ENCODE results near the gene OR14C36. TPM values are rescaled to one million over a fixed set of nuclear protein-coding genes. Genes with fewer than 3 reads are reported as not detected.

The OR14C36 gene
- total RNA-seq, 1 donor from 2014 or later = not detected

GRCh38 chr1:248376916-248377315, 28.3 kb downstream of the OR14C36 start:
- Mint-ChIP-seq H3K9me3 (no peaks in the 10 kb centered on the region), H3K36me3 (ENCODE audit: low read depth) (no peaks in the 10 kb centered on the region), H3K4me3 (no peak overlapping the region), H3K27me3 (ENCODE audit: insufficient read depth) (peaks cover under 1% of the 10 kb centered on the region), H3K27ac (no peak overlapping the region), H3K4me1 (ENCODE audit: low read depth) (no peaks in the 10 kb centered on the region)
- no peak for DNase-seq (ENCODE audit: low spot score)
- intact Hi-C loops (cut with micrococcal nuclease) = no loop called here

GRCh38 chr1:248380854-248381253, 32.3 kb downstream of the OR14C36 start:
- no peaks in the 10 kb centered on the region for H3K36me3 Mint-ChIP-seq (ENCODE audit: low read depth)
- no peak overlapping the region for H3K27ac Mint-ChIP-seq
- no peaks in the 10 kb centered on the region for H3K9me3 Mint-ChIP-seq
- DNase-seq (ENCODE audit: low spot score) = no peak
- H3K27me3 Mint-ChIP-seq (ENCODE audit: insufficient read depth) = no peaks in the 10 kb centered on the region
- intact Hi-C loops (cut with micrococcal nuclease) = no loop called here
- H3K4me1 Mint-ChIP-seq (ENCODE audit: low read depth) = no peaks in the 10 kb centered on the region
- H3K4me3 Mint-ChIP-seq = no peak overlapping the region

- H3K9me3 Mint-ChIP-seq = no peaks in the 10 kb centered on the region
- H3K4me3 Mint-ChIP-seq = no peak overlapping the region
- H3K27me3 Mint-ChIP-seq (ENCODE audit: insufficient read depth) = no peaks in the 10 kb centered on the region
- H3K36me3 Mint-ChIP-seq (ENCODE audit: low read depth) = no peaks in the 10 kb centered on the region
- no peak for DNase-seq (ENCODE audit: low spot score)
- intact Hi-C loops (cut with micrococcal nuclease) = no loop called here
- H3K4me1 Mint-ChIP-seq (ENCODE audit: low read depth) = no peaks in the 10 kb centered on the region
- H3K27ac Mint-ChIP-seq = no peak overlapping the region
Observed at GRCh38 chr1:248388426-248388825, 39.9 kb downstream of the OR14C36 start.

- no peak overlapping the region for H3K4me3 Mint-ChIP-seq
- H3K27ac Mint-ChIP-seq = no peak overlapping the region
- H3K27me3 Mint-ChIP-seq (ENCODE audit: insufficient read depth) = no peaks in the 10 kb centered on the region
- intact Hi-C loops (cut with micrococcal nuclease) = no loop called here
- no peak for DNase-seq (ENCODE audit: low spot score)
- H3K4me1 Mint-ChIP-seq (ENCODE audit: low read depth) = no peaks in the 10 kb centered on the region
- H3K36me3 Mint-ChIP-seq (ENCODE audit: low read depth) = no peaks in the 10 kb centered on the region
- H3K9me3 Mint-ChIP-seq = no peaks in the 10 kb centered on the region
Observed at GRCh38 chr1:248393050-248393449, 44.5 kb downstream of the OR14C36 start.

Other genes with a start within 250 kb of the OR14C36 start
- not detected in 2 replicates for gene OR2M5, start 203.6 kb upstream of the OR14C36 start, total RNA-seq
- not detected in 2 replicates for gene OR2M2, start 174.0 kb upstream of the OR14C36 start, total RNA-seq
- not detected in 2 replicates for gene OR2M3, start 151.5 kb upstream of the OR14C36 start, total RNA-seq
- gene OR2M4, start 117.4 kb upstream of the OR14C36 start, total RNA-seq = not detected in 2 replicates
- gene OR2T33, start 70.8 kb upstream of the OR14C36 start, total RNA-seq = not detected in 2 replicates
- not detected in 2 replicates for gene OR2T12, start 45.4 kb upstream of the OR14C36 start, total RNA-seq
- not detected in 2 replicates for gene OR2M7, start 24.2 kb upstream of the OR14C36 start, total RNA-seq
- not detected in 2 replicates for gene OR2T4, start 12.9 kb downstream of the OR14C36 start, total RNA-seq
- not detected in 2 replicates for gene OR2T6, start 27.0 kb downstream of the OR14C36 start, total RNA-seq
- not detected in 2 replicates for gene OR2T1, start 54.3 kb downstream of the OR14C36 start, total RNA-seq
- gene OR2T2, start 96.9 kb downstream of the OR14C36 start, total RNA-seq = not detected in 2 replicates
- not detected in 2 replicates for gene OR2T3, start 124.6 kb downstream of the OR14C36 start, total RNA-seq
- not detected in 2 replicates for gene OR2T5, start 139.8 kb downstream of the OR14C36 start, total RNA-seq
- not detected in 2 replicates for gene OR2G6, start 159.3 kb downstream of the OR14C36 start, total RNA-seq
- not detected in 2 replicates for gene OR2T29, start 214.0 kb downstream of the OR14C36 start, total RNA-seq
- gene OR2T34, start 226.0 kb downstream of the OR14C36 start, total RNA-seq = not detected in 2 replicates
- gene OR2T10, start 248.9 kb downstream of the OR14C36 start, total RNA-seq = not detected in 2 replicates